Esophagus (tissue), 2 donors: Measurements from ENCODE around the gene SYCP3. TPM values are rescaled to one million over a fixed set of nuclear protein-coding genes. Genes with fewer than 3 reads are reported as not detected.
A peak's percentile ranks its signal among the peaks of the same experiment; 100 is the strongest.

Experiments used
- H3K27ac ChIP-seq, 2 donors: one replicate each; pipeline ENCODE4 v1.5.1; 2013; ENCODE audit warnings: low read depth in 2 of 2, mild to moderate bottlenecking in 2 of 2, inconsistent platforms in 1 of 2, low read length in 1 of 2, moderate library complexity in 1 of 2
- H3K27me3 ChIP-seq, 2 donors: one replicate each; pipeline ENCODE4 v1.6.1; 2013; ENCODE audit warnings: low read length in 2 of 2, control low read depth in 1 of 2, mild to moderate bottlenecking in 1 of 2; ENCODE audit not compliant: insufficient read depth in 2 of 2, control insufficient read depth in 1 of 2
- H3K36me3 ChIP-seq, 2 donors: one replicate each; pipeline ENCODE4 v1.6.1; 2013; ENCODE audit warnings: low read length in 1 of 2; ENCODE audit not compliant: control insufficient read depth in 2 of 2, insufficient read depth in 2 of 2
- H3K4me1 ChIP-seq, 2 donors: one replicate each; pipeline ENCODE4 v1.6.1; 2013; ENCODE audit warnings: low read length in 1 of 2; ENCODE audit not compliant: control insufficient read depth in 2 of 2, insufficient read depth in 2 of 2
- H3K4me3 ChIP-seq, 2 donors: one replicate each; pipeline ENCODE4 v1.5.1; 2013; ENCODE audit warnings: low read length in 2 of 2, mild to moderate bottlenecking in 2 of 2, low read depth in 1 of 2, moderate library complexity in 1 of 2
- H3K9me3 ChIP-seq, 2 donors: one replicate each; pipeline ENCODE4 v1.6.1; 2013; ENCODE audit warnings: mild to moderate bottlenecking in 2 of 2, low read depth in 1 of 2, low read length in 1 of 2, moderate library complexity in 1 of 2; ENCODE audit not compliant: control insufficient read depth in 2 of 2, insufficient read depth in 1 of 2
- WGBS, 2 donors: extraction: QIAGEN DNeasy Blood & Tissue Kit; methylation state at CpG; one replicate each; pipeline ENCODE4 v1.1.7; 2013; 5-methylcytosine and 5-hydroxymethylcytosine counted together
- polyA plus RNA-seq, 2 donors: library from polyadenylated mRNA; stranded (reverse); fragments of 200-250 nt; gene quantifications; one replicate each; pipeline ENCODE4 v1.2.3, GENCODE V29; 2013
- donor health status: healthy with polysubstance abuse.
- donor health status: Bipolar disorder and iron deficiency.

The SYCP3 gene
- polyA plus RNA-seq, 2 donors = 0.07 to 0.33 TPM

GRCh38 chr12:101777978-101778377 lies 38.7 kb upstream of the SYCP3 start:
- H3K4me3 ChIP-seq = no peak overlapping the region
- H3K27ac ChIP-seq = no peak overlapping the region
- no peaks in the 10 kb centered on the region for H3K27me3 ChIP-seq
- H3K4me1 ChIP-seq = no peaks in the 10 kb centered on the region
- 74 to 77% methylated on average over 4 of the region's 4 CpGs for WGBS, 2 donors
- H3K9me3 ChIP-seq = no peaks in the 10 kb centered on the region
- peaks cover 0 to 8% of the 10 kb centered on the region in 2 donors for H3K36me3 ChIP-seq

DNA sequence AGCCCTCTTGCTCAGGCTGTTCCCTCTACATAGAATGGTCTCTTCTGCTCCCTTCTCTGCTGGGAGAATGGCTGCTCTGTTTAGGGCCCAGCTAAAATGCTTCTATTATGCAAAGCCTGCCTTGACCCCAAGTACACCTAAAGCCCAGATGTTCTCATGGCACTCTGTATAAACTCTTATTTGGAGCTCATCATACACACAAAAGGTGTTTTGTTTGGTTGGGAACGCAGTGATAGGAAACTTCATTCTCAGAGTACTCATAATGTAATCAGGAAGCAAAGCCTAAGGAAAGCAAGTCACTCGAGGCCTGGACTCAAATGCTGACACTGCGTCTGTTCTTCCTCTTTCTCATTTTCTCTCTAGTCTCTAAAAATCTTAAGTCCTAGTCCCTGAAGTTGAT lies 38.2 kb upstream of the SYCP3 start:
- peak overlapping the region; percentile 2 to 5 for H3K27ac ChIP-seq
- H3K27me3 ChIP-seq = no peaks in the 10 kb centered on the region
- peaks cover 0 to 8% of the 10 kb centered on the region in 2 donors for H3K36me3 ChIP-seq
- no peaks in the 10 kb centered on the region for H3K4me1 ChIP-seq
- no peak overlapping the region for H3K4me3 ChIP-seq
- WGBS, 2 donors = 61 to 63% methylated on average over 3 of the region's 3 CpGs
- no peaks in the 10 kb centered on the region for H3K9me3 ChIP-seq

DNA sequence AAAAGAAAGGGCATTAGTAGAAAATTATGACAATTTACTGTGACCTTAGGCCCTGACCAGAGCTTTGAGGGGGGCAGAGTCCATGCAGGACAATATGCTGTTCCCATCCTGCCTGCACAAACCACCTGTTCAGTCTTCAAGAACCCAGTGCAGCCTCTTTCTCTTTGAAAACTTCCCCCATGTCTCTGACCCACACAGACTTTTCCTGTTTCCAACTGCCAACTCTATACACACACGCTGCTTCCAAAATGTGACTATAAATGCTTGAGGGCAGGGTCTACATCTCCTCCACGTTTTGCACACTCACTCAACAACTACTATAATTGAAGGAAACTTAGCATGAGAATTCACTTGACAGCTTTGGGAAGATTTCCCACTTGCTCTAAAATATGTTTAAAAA lies 36.6 kb upstream of the SYCP3 start:
- WGBS, 2 donors = 61 to 63% methylated on average over 2 of the region's 2 CpGs
- Histone ChIP-seq H3K4me3 (no peak overlapping the region), H3K27me3 (no peaks in the 10 kb centered on the region), H3K36me3 (peaks cover 0 to 8% of the 10 kb centered on the region in 2 donors), H3K27ac (no peak overlapping the region), H3K4me1 (no peaks in the 10 kb centered on the region), H3K9me3 (no peaks in the 10 kb centered on the region)

DNA sequence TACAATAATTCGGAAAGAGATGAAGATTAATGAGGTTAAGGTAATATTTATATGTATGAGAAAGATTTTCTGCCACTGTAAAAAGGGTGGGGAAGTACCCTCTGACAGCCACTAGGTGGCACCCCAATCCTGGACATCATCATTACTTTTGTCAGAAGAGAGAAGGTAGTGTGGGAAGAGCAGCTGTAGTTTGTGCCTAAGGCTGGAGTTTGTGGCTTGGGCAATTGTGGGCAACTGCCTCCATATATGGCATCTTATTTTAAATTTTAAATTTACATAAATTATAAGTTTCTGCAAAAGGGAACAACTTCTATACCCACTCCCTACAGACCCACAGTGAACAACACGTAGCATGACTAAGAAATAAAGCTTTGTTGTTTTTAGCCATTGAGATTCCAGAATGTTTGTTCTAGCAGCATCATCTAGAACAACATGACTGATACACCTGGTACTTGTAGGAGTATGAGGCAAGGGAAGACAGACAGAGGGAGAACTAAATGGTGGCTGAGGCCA lies 34.4 kb upstream of the SYCP3 start:
- no peak overlapping the region for H3K4me3 ChIP-seq
- peaks cover 0 to 8% of the 10 kb centered on the region in 2 donors for H3K36me3 ChIP-seq
- H3K4me1 ChIP-seq = no peaks in the 10 kb centered on the region
- H3K27me3 ChIP-seq = no peaks in the 10 kb centered on the region
- whole genome bisulfite sequencing, 2 donors = 44 to 47% methylated on average over 2 of the region's 2 CpGs
- H3K27ac ChIP-seq = no peak overlapping the region
- no peaks in the 10 kb centered on the region for H3K9me3 ChIP-seq

DNA sequence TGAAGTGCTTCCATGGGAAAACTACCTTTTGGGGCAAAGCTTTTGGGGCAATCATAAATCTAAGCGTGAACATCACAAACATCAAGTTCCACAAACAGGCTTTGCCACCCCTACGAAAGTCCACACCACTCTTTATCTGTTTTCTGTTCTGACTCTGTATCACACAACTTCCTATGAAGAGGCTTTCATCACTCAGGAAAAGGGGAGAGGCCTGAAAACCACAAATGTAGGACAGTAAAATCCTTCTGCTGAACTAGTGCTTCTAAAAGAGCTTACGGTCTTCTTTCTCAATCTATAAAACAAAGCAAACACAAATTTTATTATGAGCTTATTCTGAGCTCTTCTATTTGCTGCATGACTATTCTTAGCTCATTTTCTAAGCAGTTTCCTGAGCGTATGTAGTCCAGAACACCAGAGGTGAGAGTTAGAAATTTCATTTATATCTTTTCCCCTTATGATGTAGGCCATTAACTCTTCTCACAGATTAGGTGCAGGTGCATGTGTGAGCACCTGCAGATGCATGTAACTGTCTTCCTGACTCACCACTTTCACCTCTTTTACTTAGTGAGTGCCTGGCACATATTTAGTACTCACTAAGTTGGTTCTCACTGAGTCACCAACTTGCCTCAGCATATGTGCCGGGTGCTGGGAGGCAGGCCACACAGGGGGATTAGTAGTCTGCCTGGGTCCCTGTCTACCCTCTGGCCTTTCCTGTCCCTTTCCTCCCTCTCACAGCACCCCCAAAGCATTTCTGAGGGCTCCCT lies 32.9 kb upstream of the SYCP3 start:
- Histone ChIP-seq H3K4me1 (no peaks in the 10 kb centered on the region), H3K4me3 (no peak overlapping the region), H3K9me3 (no peaks in the 10 kb centered on the region), H3K27ac (no peak overlapping the region), H3K36me3 (peaks cover 4 to 8% of the 10 kb centered on the region in 2 donors), H3K27me3 (no peaks in the 10 kb centered on the region)
- WGBS, 2 donors = 82 to 84% methylated on average over 5 of the region's 5 CpGs

DNA sequence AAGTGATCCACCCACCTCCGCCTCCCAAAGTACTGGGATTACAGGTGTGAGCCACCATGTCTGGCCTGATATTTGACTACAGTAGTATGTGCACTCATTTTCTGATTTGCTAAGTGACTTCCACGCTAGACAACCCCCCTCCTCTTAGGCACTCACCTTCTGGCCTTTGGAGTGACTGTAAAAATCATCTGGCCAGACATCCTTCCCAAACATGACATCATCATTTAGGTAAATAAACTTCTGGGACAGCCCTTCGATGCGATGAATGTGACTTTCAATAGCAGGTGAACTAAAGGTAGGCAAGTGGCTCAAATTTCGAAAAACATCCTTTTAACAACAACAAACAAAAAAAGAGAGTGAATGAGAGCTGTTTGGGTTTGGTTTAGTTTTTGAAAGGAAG lies 30.6 kb upstream of the SYCP3 start:
- no peak overlapping the region for H3K4me3 ChIP-seq
- H3K27me3 ChIP-seq = no peaks in the 10 kb centered on the region
- WGBS, 2 donors = 81 to 89% methylated on average over 5 of the region's 5 CpGs
- peaks cover 3 to 4% of the 10 kb centered on the region in 2 donors for H3K36me3 ChIP-seq
- no peak overlapping the region for H3K27ac ChIP-seq
- H3K4me1 ChIP-seq = peaks cover 0 to 2% of the 10 kb centered on the region in 2 donors
- no peaks in the 10 kb centered on the region for H3K9me3 ChIP-seq

DNA sequence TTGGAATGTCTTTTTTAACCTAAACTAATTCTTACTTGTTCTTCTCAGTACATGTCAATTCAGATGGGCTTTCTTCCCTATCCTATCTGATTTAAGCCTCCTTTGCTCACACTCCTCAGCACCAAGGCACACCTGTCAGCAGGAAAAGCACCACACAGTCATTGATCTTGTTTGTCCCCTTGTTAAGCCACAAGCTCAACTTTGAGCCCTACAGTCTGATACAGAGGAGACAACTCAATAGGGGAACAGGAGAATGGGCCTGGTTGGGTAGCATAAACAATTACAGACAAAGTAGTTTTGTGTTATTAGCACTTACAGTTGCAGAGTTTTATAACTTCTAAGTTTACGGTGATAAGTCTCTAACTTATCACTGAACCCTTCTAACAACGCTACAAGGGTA lies 29.5 kb upstream of the SYCP3 start:
- 74 to 91% methylated on average over 2 of the region's 2 CpGs for WGBS, 2 donors
- H3K4me1 ChIP-seq = peaks cover 0 to 2% of the 10 kb centered on the region in 2 donors
- peaks cover 3 to 4% of the 10 kb centered on the region in 2 donors for H3K36me3 ChIP-seq
- H3K27ac ChIP-seq = no peak overlapping the region
- no peaks in the 10 kb centered on the region for H3K9me3 ChIP-seq
- no peak overlapping the region for H3K4me3 ChIP-seq
- H3K27me3 ChIP-seq = no peaks in the 10 kb centered on the region

- Histone ChIP-seq H3K27me3 (no peaks in the 10 kb centered on the region), H3K27ac (no peak overlapping the region), H3K4me1 (peaks cover 0 to 7% of the 10 kb centered on the region in 2 donors), H3K9me3 (no peaks in the 10 kb centered on the region), H3K36me3 (peaks cover 3 to 4% of the 10 kb centered on the region in 2 donors), H3K4me3 (no peak overlapping the region)
- 93 to 94% methylated on average over 1 of the region's 1 CpG for WGBS, 2 donors
Measured at GRCh38 chr12:101767537-101767936, 28.3 kb upstream of the SYCP3 start.

- H3K36me3 ChIP-seq = peaks cover 0 to 4% of the 10 kb centered on the region in 2 donors
Measured at GRCh38 chr12:101764051-101764792, 25.0 kb upstream of the SYCP3 start.

More at GRCh38 chr12:101764051-101764792, 25.0 kb upstream of the SYCP3 start:
- H3K27ac ChIP-seq = peak overlapping the region; percentile 37 to 64
- no peak overlapping the region for H3K4me3 ChIP-seq
- peaks cover 0 to 7% of the 10 kb centered on the region in 2 donors for H3K4me1 ChIP-seq
- H3K27me3 ChIP-seq = no peaks in the 10 kb centered on the region
- H3K9me3 ChIP-seq = no peaks in the 10 kb centered on the region
- WGBS, 2 donors = 54 to 58% methylated on average over 5 of the region's 5 CpGs
